ENCODE results near the gene MEIOC. TPM values are rescaled to one million over a fixed set of nuclear protein-coding genes. Genes with fewer than 3 reads are reported as not detected.

MEIOC gene
- total and polyA plus RNA-seq, 2 donors (not counting 3 experiments of a cell fraction or from before 2014, with no cell fraction given), result 0.08 to 0.46 TPM

GRCh38 chr17:44627513-44628242 is 28.6 kb upstream of the MEIOC start:
- TF ChIP-seq GATA2 (IDR thresholded peaks at IDR 0.05; ENCODE audit: insufficient read depth, insufficient read length, low read depth, low read length) (no peak), MYC (IDR thresholded peaks at IDR 0.05; ENCODE audit: low read depth, low read length) (no peak), CTCF (IDR thresholded peaks at IDR 0.05; ENCODE audit: extremely low read depth in 1 of 2, insufficient read depth in 1 of 2, low read depth in 1 of 2, low read length in 2 of 2) (no peak), MAX (IDR thresholded peaks at IDR 0.05; ENCODE audit: insufficient read depth, insufficient read length) (no peak), FOS (IDR thresholded peaks at IDR 0.05; ENCODE audit: borderline replicate concordance, insufficient read depth, low read length) (no peak), JUN (IDR thresholded peaks at IDR 0.05; ENCODE audit: borderline replicate concordance, insufficient read depth, insufficient read length, low read depth) (no peak), POLR2A (IDR thresholded peaks at IDR 0.05; ENCODE audit: low read depth, low read length) (no peak)
- POLR2A ChIA-PET, result no interaction called here
- Histone ChIP-seq H3K4me1 (ENCODE audit: control insufficient read depth, extremely low read depth, insufficient read depth, low read length) (no peaks in the 10 kb centered on the region), H3K9me3 (replicated peaks; ENCODE audit: control insufficient read depth, insufficient read depth, low read length) (no peaks in the 10 kb centered on the region), H3K27ac (ENCODE audit: insufficient read depth, low read depth, low read length) (no peak overlapping the region), H3K36me3 (ENCODE audit: control insufficient read depth in 2 of 2, extremely low read depth in 1 of 2, insufficient read depth in 2 of 2, low read length in 2 of 2) (no peaks in the 10 kb centered on the region), H3K4me2 (ENCODE audit: insufficient read depth, low read length) (no peak overlapping the region), H3K79me2 (ENCODE audit: control insufficient read depth, insufficient read depth, low read length) (no peaks in the 10 kb centered on the region), H3K27me3 (ENCODE audit: control insufficient read depth in 2 of 2, insufficient read depth in 2 of 2, low read length in 2 of 2) (no peaks in the 10 kb centered on the region), H3K9me1 (replicated peaks; ENCODE audit: control insufficient read depth, extremely low read depth, insufficient read depth, low read length) (no peaks in the 10 kb centered on the region), H3K9ac (replicated peaks; ENCODE audit: extremely low read depth, insufficient read depth, low read length) (no peak overlapping the region), H2AFZ (ENCODE audit: low read depth, low read length) (no peak overlapping the region), H3K4me3 (replicated peaks in 1 of 3; ENCODE audit: insufficient read depth in 1 of 3, low read depth in 1 of 3, low read length in 3 of 3) (no peak overlapping the region), H4K20me1 (replicated peaks; ENCODE audit: control insufficient read depth, extremely low read depth, insufficient read depth, low read length) (no peaks in the 10 kb centered on the region)
- BruUV-seq (replicated peaks), result no TSS peak
- FAIRE-seq, result no peak
- dilution Hi-C loops (cut with MboI; ENCODE audit: extremely low pct_ligation_motif_present, low sequenced_read_pairs), result no loop called here
- DNase-seq (ENCODE audit: low read depth, low spot score), result no peak
- intact Hi-C loops (cut with micrococcal nuclease), result no loop called here
- CTCF ChIA-PET, result interaction anchor here (1.0 to 1.9 kb wide), 3 partner anchors 45 to 104 kb away, joined by 3 to 6 read pairs (median 3); no protein-coding TSS in a partner anchor
